HG03354 (cell line): ENCODE data around the gene ZSCAN30.

ENCODE experiments used
- ATAC-seq: cut with Tn5 transposase; IDR thresholded peaks from one replicate; pipeline ENCODE4 v1.9.1; 2021; ENCODE audit warnings: mild to moderate bottlenecking; ENCODE audit not compliant: unreplicated experiment, poor library complexity, severe bottlenecking

Gene ZSCAN30

GRCh38 chr18:35283923-35284794 lies 5.9 kb downstream of the ZSCAN30 start:
- no peak for ATAC-seq

GRCh38 chr18:35282353-35282752 lies 7.7 kb downstream of the ZSCAN30 start:
- no peak for ATAC-seq

- ATAC-seq: no peak
These were observed 11.1 kb downstream of the ZSCAN30 start for GRCh38 chr18:35278969-35279368.

- ATAC-seq: no peak
These were observed 11.9 kb downstream of the ZSCAN30 start for GRCh38 chr18:35278085-35278484.

- ATAC-seq: no peak
These were observed 12.4 kb downstream of the ZSCAN30 start for GRCh38 chr18:35277633-35278032.

GRCh38 chr18:35276267-35276666 lies 13.8 kb downstream of the ZSCAN30 start:
- ATAC-seq: no peak

- ATAC-seq: no peak
These were observed 18.4 kb downstream of the ZSCAN30 start for GRCh38 chr18:35271656-35272055.

GRCh38 chr18:35268821-35269220 lies 21.2 kb downstream of the ZSCAN30 start:
- ATAC-seq: no peak

GRCh38 chr18:35267809-35268208 lies 22.2 kb downstream of the ZSCAN30 start:
- no peak for ATAC-seq

GRCh38 chr18:35267161-35267651 lies 22.8 kb downstream of the ZSCAN30 start:
- ATAC-seq: peak; percentile 87

- no peak for ATAC-seq
These were observed 25.6 kb downstream of the ZSCAN30 start for GRCh38 chr18:35264409-35264808.

- no peak for ATAC-seq
These were observed 33.1 kb downstream of the ZSCAN30 start for GRCh38 chr18:35256947-35257346.

GRCh38 chr18:35253655-35254287 lies 36.3 kb downstream of the ZSCAN30 start:
- no peak for ATAC-seq

- ATAC-seq: no peak
These were observed 37.6 kb downstream of the ZSCAN30 start for GRCh38 chr18:35252466-35252865.

- no peak for ATAC-seq
These were observed 41.6 kb downstream of the ZSCAN30 start for GRCh38 chr18:35248429-35248828.

- ATAC-seq: no peak
These were observed 42.4 kb downstream of the ZSCAN30 start for GRCh38 chr18:35247412-35248249.

GRCh38 chr18:35246831-35247230 lies 43.2 kb downstream of the ZSCAN30 start:
- ATAC-seq: no peak

GRCh38 chr18:35245719-35246317 lies 44.2 kb downstream of the ZSCAN30 start:
- ATAC-seq: no peak

GRCh38 chr18:35244671-35245070 lies 45.4 kb downstream of the ZSCAN30 start:
- no peak for ATAC-seq

- ATAC-seq: no peak
These were observed 47.6 kb downstream of the ZSCAN30 start for GRCh38 chr18:35242426-35242825.
